Smooth muscle cell of the umbilical artery (primary cell): Measurements from ENCODE around the gene ZNF576. TPM values are rescaled to one million over a fixed set of nuclear protein-coding genes. Genes with fewer than 3 reads are reported as not detected.

Source experiments
- total RNA-seq: library from RNA; depleted of rRNA; stranded (reverse); fragments of >200 nt; gene quantifications from 2 replicates; pipeline ENCODE4 v1.2.3, GENCODE V29; 2014

Gene ZNF576
- total RNA-seq: 7.7 and 10.9 TPM in 2 replicates

GRCh38 chr19:43595999-43596841, at the start of gene ZNF576, which contains the start of gene IRGQ:
ZNF576 (plus strand) TSS chr19:43596595; CDS start chr19:43597109, 514 bp downstream.
IRGQ (minus strand) TSS chr19:43596134; CDS start chr19:43595338, 796 bp downstream.

GRCh38 chr19:43575156-43575950, 21.0 kb upstream of the ZNF576 start, which contains the start of the genes PINLYP and XRCC1:
PINLYP (plus strand) TSS chr19:43575801; CDS start chr19:43577192, 1,391 bp downstream.
XRCC1 (minus strand) TSS chr19:43575527; CDS start chr19:43575458, 69 bp downstream.

GRCh38 chr19:43611788-43612187, 15.4 kb downstream of the ZNF576 start, which contains the start of gene SRRM5:
SRRM5 (plus strand) TSS chr19:43612088; CDS start chr19:43612122, 34 bp downstream.

GRCh38 chr19:43619262-43620060, 23.1 kb downstream of the ZNF576 start, which contains the start of gene ZNF428:
ZNF428 (minus strand) TSS chr19:43619629; CDS start chr19:43614304, 5,325 bp downstream.

GRCh38 chr19:43639519-43640423, 43.4 kb downstream of the ZNF576 start, which contains the start of gene CADM4:
CADM4 (minus strand) TSS chr19:43639850; CDS start chr19:43639790, 60 bp downstream.

Other genes with a start within 250 kb of the ZNF576 start
- not detected in 2 replicates for gene CD177, start 242.9 kb upstream of the ZNF576 start, total RNA-seq
- gene TEX101, start 181.7 kb upstream of the ZNF576 start, total RNA-seq: not detected in 2 replicates
- 0.09 TPM in 1 of 2 replicates, not detected in the other for gene LYPD3, start 131.0 kb upstream of the ZNF576 start, total RNA-seq
- 14.7 and 21.1 TPM in 2 replicates for gene PHLDB3, start 91.8 kb upstream of the ZNF576 start, total RNA-seq
- 49.8 and 63.5 TPM in 2 replicates for gene ETHE1, start 69.4 kb upstream of the ZNF576 start, total RNA-seq
- 0.09 and 0.30 TPM in 2 replicates for gene ZNF575, start 63.4 kb upstream of the ZNF576 start, total RNA-seq
- 10.8 and 11.9 TPM in 2 replicates for gene XRCC1, start 21.1 kb upstream of the ZNF576 start, total RNA-seq
- gene PINLYP, start 20.8 kb upstream of the ZNF576 start, total RNA-seq: 0.30 and 0.69 TPM in 2 replicates
- 24.9 and 34.3 TPM in 2 replicates for gene IRGQ, start 461 bp upstream of the ZNF576 start, total RNA-seq
- 0.05 TPM in 1 of 2 replicates, not detected in the other for gene SRRM5, start 15.5 kb downstream of the ZNF576 start, total RNA-seq
- 21.3 and 48.1 TPM in 2 replicates for gene ZNF428, start 23.0 kb downstream of the ZNF576 start, total RNA-seq
- 1.8 and 3.8 TPM in 2 replicates for gene CADM4, start 43.3 kb downstream of the ZNF576 start, total RNA-seq
- 120 and 200 TPM in 2 replicates for gene PLAUR, start 73.6 kb downstream of the ZNF576 start, total RNA-seq
- not detected in 2 replicates for gene IRGC, start 119.5 kb downstream of the ZNF576 start, total RNA-seq
- 9.8 and 16.6 TPM in 2 replicates for gene SMG9, start 158.4 kb downstream of the ZNF576 start, total RNA-seq
- 0.30 and 1.0 TPM in 2 replicates for gene KCNN4, start 184.4 kb downstream of the ZNF576 start, total RNA-seq
- gene LYPD5, start 205.9 kb downstream of the ZNF576 start, total RNA-seq: 0.59 and 1.2 TPM in 2 replicates
- gene ZNF283, start 230.7 kb downstream of the ZNF576 start, total RNA-seq: 16.7 and 22.9 TPM in 2 replicates